GM12891 (cell line): ENCODE measurements around the gene SLC12A3.

Experiments used
- PAX5 ChIP-seq: IDR thresholded peaks from 2 replicates; pipeline ENCODE4 v1.6.1; 2011; ENCODE audit warnings: low read length, moderate library complexity, mild to moderate bottlenecking; ENCODE audit not compliant: insufficient read depth, severe bottlenecking
- POLR2A ChIP-seq: IDR thresholded peaks from 2 replicates; pipeline ENCODE4 v1.6.1; 2011; ENCODE audit warnings: low read depth, low read length, control low read depth
- POLR2AphosphoS5 ChIP-seq: IDR thresholded peaks from 2 replicates; pipeline ENCODE4 v1.6.1; 2011; ENCODE audit warnings: low read depth, low read length, control low read depth
- POU2F2 ChIP-seq: IDR thresholded peaks from 2 replicates; pipeline ENCODE4 v1.6.1; 2011; ENCODE audit warnings: low read depth, mild to moderate bottlenecking, control low read depth, low read length, moderate library complexity
- SPI1 ChIP-seq: IDR thresholded peaks from 2 replicates; pipeline ENCODE4 v1.6.1; 2011; ENCODE audit warnings: low read depth, low read length, control low read depth
- TAF1 ChIP-seq: IDR thresholded peaks from 2 replicates; pipeline ENCODE4 v1.6.1; 2011; ENCODE audit warnings: low read depth, low read length, control low read depth

DNA sequence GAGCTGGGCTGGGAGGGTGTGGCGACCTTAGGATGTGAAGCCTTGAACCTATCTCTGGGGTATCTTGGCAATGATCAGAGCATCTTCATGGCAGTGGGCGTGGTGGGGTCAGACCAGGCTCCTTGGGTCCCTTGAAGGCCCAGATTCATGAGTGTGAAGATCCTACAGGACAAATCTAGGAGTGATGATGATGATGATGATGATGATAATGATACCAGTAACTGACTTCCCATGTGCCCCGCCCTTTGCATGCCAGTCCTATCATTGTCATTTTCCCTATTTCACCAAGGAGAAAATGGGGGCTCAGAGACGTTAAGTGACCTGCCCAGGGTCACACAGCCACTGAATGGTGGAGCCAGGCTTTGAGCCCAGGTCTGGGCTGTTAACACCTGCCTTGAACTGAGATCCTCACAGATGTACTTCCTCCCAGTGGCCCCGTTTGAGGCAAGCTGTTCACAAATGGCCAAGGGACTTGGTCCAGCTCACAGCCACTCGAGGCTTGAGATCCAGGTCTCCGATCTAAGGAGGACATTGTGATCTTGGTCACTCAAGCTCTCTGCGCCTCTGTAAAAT, 13.4 kb downstream of the SLC12A3 start:
- TF ChIP-seq POLR2A (no peak), POU2F2 (no peak), POLR2AphosphoS5 (no peak), TAF1 (no peak), SPI1 (no peak), PAX5 (no peak)
